GM19463 (cell line): Measurements from ENCODE around the gene CACNA1C.

ENCODE experiments used
- ATAC-seq: cut with Tn5 transposase; IDR thresholded peaks from one replicate; pipeline ENCODE4 v1.9.1; 2021; ENCODE audit warnings: mild to moderate bottlenecking, moderate library complexity; ENCODE audit not compliant: unreplicated experiment

The CACNA1C gene

DNA sequence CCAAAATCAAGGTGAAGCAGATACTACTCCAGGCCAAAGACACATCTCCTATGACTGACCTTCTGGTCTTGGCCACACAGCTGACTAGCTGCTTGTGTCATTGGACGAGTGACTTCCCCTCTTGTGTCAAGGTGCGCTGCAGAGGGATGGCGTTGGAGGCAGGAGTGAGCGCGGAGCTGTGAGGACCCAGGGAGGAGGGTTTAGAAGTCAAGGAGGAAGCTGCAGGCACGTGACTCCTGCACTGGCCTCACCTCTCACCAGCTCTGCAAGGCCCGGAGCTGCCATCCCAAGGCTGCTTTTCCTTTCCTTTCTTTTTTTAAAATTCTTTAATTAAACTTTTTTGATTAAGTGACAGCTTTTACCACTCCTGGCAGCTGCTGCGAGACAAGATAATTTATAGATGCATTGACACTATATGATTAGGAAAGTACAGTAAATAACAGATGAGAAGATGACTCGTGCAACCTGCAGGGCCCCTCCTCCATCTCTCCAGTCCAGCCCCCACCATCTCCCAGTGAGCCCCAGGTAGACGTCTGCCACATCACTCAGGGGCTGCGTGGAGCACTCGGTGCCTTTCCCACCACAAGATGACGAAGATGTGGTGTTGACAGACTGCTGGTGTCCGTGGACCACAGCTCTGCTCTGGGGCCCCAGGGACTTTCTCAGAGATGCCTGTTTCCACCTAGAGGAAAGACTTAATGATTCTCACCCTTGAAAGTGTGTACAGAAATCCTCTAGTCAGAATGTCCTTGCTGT is 350.6 kb downstream of the CACNA1C start:
- ATAC-seq: no peak

DNA sequence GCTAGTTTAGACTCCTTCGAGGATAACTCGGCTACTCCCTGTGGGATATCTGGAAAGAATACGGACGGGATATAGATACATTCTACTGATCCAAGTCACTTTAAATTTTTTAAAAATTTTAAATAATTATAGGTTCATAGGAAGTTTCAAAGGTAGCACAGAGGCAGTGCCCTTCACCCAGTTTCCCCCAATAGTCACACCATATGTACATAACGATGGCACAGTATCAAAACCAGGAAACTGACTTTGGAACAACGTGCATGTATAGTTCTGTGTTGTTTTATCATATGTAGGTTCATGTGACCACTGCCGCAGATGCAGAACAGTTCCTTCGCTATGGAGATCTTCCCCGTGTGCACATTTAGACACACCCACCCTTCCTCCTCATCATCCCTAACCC is 352.3 kb downstream of the CACNA1C start:
- no peak for ATAC-seq

DNA sequence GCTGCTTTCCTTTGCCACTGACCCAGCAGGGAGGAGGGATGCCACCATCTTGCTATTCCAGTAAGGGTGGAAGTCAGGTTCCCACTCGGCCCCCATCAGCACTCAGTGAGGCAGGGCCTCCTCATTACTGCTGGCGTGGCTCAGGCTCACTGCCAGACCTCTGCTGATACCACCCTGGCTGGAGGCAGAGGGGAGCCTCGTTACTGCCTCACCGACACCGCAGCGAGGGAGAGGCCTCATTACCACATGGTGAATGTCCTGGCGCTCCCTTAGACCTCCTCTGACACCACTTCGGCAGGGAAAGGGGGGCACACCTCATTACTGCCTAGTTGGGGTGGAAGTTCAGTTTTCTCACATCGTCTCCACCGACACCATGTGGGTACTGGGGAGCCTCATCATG is 354.1 kb downstream of the CACNA1C start:
- no peak for ATAC-seq

DNA sequence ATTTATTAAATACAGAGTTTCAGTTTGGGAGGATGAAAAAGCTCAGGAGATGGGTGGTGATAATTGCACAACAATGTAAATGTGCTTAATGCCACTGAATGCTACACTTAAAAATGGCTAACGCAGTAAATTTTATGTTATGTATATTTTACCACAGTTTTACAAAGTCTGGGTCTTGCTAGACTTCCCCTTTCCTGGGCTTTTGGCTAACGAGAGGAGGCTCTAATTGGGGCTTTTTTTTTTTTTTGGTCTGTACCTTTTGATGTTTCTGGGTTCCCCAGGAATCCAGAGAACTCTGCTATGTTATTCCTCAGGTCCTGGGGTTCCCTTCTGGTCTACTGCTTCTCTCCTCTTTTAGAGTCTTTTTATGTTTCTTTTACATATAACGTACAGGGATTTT is 355.5 kb downstream of the CACNA1C start:
- ATAC-seq: no peak

DNA sequence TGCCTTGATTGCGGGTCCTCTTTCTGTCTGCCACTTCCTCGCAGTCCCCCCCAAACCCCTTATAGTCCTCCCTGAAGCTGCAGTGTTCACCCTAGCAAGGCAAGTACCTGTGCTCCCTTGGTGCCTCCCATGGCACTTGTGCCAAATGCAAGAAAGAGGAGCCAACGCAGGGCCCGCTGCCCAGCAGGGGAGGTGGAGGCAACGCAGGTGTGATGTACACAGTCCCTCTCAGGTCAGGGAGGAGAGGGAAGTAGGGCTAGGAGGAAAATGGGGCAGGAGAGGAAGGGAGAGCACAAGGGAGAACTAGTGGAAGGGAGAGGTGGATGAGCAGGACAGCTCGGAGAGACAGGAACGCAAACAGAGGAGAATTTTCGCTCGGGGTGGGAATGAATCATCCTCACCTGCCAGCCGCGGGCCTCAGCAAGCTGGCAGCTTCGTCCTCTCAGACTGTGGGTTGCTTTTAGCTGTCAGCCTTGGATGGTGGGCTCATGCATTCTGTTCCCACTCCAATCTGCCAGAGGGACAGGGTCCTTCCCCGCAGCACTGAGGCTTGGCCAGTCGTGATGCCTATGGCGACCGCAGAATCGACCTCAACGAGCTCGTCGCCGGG is 357.0 kb downstream of the CACNA1C start:
- ATAC-seq: no peak

GRCh38 chr12:2410496-2410895 is 357.7 kb downstream of the CACNA1C start:
- no peak for ATAC-seq

DNA sequence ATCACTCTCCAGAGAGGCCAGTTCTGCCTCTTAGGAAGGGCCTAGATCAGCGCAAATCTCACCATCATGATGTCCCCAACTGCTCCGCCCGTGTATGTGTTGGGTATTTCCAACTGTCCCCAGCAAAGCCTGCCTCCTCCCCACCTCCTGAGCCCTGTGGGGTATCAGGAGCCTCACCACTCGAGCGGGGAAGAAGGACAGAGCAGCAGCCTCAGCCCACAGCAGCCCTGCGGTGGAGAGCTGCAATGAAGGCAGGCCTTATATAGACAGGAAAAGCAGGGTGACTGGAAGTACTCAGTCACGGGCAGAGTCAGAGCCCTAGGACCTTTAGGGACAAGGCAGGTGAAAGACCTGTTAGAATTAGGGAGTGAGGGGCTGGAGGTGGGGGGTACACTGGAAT is 358.2 kb downstream of the CACNA1C start:
- no peak for ATAC-seq

GRCh38 chr12:2411616-2412304 is 359.0 kb downstream of the CACNA1C start:
- no peak for ATAC-seq

DNA sequence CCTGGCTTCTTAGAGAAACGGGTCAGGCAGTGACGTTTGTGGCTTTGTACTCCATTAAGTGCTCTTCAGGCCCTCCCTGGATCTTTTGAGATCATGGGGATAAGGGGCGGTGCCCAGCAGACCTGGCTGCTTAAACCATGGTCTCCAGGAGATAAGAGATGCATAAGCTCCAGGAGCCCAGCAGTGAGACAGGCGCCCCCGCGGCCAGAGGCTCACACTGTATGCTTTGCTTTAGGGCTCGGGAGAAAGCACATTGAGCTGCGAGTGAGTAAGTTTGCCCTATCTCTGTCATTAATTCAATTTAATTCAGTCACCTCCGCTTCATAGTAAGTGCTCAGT is 359.5 kb downstream of the CACNA1C start:
- no peak for ATAC-seq

GRCh38 chr12:2413301-2413700 is 360.5 kb downstream of the CACNA1C start:
- no peak for ATAC-seq

GRCh38 chr12:2413999-2414792 is 361.4 kb downstream of the CACNA1C start:
- no peak for ATAC-seq

DNA sequence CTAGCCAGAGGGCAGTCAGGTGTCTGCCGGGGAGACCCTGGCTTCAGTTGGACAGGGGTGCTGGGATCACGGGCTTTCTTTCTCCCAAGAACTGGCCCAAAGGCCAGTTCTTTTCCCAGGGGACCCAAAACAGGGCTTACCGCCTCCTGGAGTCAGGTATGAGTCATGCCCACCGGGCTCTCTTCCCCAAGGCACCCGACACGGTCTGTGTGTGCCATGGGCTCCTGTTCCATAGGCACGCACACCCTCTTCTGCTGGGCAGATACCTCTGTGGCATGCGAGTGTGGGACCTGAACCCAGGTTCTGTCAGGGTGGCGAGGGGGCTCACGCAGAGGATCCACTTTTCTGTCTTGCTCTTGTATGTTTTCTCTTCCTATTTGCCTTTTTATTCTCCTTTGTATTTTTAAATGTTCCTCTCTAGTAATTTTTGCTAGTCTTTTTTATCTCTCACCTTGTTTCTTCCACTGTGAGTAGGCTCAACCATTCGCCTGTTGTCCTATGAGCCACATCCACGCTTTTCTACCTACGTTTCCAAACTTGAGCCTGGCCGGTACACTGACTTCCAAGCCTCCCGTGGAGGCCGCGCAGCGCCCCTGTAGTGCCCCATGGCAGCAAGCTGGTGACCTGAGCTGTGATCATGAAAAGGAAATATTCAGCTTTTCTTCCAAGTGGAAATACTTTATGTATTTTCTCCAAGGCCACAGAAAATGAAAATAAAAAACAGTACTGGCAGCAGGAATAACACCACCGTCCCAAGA is 362.2 kb downstream of the CACNA1C start:
- no peak for ATAC-seq

DNA sequence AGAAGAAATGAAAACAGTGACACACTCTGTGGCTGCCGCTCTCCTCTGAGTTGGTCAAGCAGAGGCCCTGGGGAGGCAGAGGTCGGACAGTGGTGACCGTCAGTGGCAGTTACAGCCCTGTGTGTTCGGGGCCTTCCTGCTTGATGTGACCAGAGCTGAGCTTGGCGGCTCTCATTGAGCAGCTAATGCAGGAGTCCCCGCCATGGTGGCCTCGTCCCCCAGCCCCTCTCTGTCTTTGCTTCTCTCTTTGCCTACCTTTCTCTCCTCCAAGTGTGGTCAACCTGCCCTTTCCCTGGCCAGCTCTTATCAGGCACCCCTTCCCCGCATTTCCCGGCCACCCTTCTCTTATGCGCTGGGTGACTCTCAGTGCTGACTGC is 362.8 kb downstream of the CACNA1C start:
- no peak for ATAC-seq

DNA sequence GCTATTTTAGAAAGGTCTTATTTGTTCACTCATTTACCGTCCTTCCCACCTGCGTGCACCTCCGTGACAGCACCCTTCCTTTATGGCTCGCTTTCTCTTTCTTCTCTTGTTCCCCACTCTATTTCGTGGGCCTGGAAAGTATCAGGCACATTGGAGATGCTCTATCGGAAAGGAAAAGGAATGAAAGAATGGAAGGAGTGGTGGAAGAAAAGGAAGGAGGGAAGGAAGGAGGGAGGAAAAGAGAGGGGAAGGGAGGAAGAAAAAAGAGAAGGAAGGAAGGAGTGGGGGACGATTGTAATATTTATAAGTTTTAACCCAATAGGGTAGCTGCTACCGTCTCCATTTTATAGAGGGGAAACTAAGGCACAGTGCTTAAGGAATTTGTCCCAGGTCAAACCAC is 363.4 kb downstream of the CACNA1C start:
- ATAC-seq: no peak

DNA sequence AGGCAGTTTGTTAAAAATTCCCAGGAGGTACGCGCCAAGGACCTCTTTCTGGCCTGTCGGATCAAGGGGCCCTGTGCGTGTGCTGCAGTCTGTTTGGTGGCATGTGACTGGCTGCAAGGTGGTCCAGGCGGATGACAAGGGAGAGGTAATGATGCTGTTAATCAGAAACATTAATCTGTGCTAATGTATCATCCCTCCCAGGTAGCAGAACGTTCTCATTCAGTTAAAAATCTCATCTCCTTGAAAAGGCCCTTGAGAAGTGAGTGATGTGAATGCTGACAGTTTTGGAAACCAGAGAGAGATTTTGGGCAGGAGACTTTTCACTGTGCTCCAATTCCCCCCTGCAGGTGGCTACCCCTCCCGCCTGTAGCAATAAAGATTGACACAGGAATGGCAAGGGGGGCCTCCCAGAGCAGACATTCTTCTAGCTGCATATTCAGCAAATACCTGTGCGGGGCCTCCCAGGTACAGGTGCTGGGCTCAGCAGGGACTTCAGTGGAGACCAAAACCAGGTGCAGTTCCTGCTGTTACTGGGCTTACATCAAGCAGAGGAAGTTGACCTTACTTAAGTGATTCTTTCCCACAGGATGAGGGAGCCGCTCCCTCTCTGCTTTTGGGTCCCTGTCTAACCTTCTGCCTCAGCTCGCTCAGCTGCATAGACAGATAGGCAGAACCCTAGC is 364.8 kb downstream of the CACNA1C start:
- ATAC-seq: no peak

DNA sequence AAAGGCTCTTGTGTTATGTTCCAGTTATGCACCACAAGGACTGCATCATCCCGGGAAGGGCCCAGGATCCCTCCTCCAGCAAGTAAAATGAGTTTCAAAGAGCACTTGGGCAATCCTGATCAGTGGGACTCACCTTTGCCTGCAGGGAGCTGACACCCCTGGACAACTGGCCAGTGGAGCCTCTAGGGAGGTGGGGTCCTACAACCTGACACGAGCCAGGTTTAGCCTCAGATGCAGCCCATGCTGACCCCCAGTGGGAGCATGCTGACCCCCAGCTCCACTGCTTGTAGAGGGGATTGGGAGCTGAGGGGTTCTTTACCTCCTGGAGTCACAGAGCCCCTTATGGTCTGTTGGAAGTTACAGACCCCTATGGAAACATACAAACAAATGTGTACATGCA is 365.8 kb downstream of the CACNA1C start:
- ATAC-seq: no peak

DNA sequence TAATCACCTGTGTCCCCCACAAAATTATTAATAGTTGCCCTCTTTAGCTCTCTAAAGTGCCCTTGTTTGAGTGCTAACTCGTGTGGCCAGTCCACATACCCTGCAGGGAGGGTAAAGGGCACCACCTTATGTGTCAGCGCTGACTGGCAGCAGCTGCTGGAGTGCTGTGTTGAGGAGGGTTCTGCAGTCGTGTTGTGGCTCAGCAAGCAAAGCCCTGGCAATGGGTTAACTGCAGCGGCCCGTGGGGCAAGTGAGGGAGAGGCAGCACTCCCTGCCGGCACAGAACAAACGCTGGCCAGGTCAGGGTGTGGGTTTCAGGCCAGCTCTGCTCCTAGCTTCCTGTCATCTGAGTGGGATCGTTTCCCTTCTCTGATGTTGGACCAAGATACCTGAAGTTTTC is 369.8 kb downstream of the CACNA1C start:
- ATAC-seq: no peak

GRCh38 chr12:2429032-2429431 is 376.2 kb downstream of the CACNA1C start:
- ATAC-seq: no peak

DNA sequence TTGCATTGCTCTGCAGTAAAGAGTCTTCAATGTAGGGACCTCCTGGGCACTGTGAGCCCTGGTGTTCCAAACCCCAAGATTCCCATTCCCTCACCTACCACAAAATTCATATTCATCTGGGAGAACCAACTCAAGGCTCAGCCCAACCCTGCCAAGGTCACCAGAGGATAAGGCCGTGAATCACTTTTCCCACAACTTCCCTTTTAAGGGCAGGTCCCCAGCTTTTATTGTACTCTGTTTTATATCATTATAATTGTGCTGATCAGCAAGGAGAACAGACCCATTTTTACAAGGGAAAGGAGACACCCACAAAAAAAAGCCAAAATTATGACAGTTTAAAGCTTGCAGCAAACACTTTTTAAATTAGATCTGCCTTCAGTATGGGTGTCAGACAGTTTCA is 379.0 kb downstream of the CACNA1C start:
- ATAC-seq: no peak

GRCh38 chr12:2432856-2433255 is 380.1 kb downstream of the CACNA1C start:
- no peak for ATAC-seq
